GM21528 (cell line): ENCODE data around the gene STON2.

ENCODE experiments used
- ATAC-seq: cut with Tn5 transposase; IDR thresholded peaks from one replicate; pipeline ENCODE4 v1.9.1; 2021; ENCODE audit warnings: mild to moderate bottlenecking, moderate library complexity; ENCODE audit not compliant: unreplicated experiment, low FRiP score

Gene STON2

DNA sequence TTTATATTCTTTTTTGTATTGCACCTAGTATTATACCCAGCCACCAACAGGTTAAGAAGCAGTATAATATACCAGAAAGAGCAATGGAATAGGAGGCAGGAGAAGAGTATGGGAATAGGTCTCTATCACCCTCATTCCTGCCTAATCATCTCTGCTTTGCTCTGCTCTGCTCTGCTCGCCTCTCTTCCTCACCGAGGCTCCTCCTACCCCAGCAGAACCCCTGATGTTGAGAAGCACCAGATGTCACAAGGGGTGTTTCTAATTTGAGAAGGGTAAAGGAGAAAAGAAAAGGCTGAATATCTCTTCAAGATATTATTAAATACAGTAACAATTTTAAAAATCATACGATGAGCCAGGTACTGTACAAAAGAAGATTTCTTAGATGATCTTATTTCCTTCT lies 89.0 kb downstream of the STON2 start:
- ATAC-seq: no peak

GRCh38 chr14:81310606-81311005 lies 89.5 kb downstream of the STON2 start:
- ATAC-seq: no peak

DNA sequence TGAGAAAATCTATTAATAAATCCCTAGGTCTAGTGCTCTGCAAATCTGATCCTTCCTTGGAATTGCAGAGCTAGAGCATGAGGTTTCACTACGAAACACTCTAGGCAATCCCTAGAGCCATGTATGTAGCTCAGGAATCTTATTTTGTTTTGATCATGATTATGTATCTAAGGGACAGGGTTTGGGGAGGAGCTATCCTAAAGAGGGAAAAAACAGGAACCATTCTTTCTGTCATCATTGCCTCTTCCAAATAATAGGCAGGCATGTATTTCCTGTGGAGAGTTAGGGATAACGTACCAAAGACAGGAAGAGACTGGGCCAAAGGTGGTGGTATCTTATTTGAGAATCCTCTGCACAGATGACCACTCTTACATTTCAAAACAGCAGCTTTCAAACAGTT lies 90.6 kb downstream of the STON2 start:
- no peak for ATAC-seq

DNA sequence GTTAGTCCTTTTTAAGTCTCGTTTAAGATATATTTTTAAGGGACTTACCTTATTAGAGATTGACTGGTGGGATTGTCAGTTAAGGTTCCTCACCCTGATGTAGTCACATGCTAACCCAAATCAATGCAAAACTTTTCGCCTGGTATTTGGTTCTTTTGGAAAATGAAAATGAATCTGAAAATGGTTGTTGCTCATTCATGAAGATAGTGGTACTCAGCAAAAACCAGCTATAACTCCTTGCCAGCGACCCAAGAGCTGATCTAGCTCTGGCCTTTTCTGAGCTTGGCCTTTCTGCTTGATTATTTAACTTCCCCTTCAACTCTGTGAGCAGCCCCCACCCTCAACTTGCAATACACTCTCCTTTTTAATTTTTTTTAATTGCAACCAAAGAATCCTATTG lies 94.4 kb downstream of the STON2 start:
- ATAC-seq: no peak

GRCh38 chr14:81305065-81305464 lies 95.1 kb downstream of the STON2 start:
- no peak for ATAC-seq

DNA sequence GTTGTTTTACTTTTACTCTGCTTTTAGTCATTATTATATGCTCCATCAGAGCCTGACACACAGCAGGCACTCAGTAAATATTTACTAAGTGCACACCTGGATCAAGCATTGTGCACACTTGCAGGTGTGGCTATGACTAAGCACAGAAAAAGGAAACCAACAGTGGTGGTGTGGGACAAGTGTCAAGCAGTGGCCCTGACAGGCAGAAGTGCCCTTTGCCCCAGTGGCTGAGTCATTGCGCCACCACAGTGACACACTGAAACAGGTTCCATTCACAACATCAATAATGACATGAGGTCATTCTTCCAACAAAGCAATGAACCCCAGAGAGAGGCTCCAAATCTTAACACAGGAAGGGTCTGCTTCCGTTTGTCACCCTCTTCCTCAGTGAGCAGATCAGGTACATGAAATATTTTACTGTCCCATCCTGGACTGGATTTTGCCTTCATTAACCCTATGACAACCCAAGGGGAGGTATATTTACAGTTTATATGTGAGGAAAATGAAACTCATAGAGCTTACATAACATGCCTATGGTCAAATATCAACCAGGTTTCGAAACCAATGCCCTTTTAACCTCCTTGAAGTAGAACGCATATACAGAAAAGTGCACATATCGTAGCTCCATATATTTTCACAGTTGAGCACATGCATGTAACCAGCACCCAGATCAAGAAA lies 96.7 kb downstream of the STON2 start:
- ATAC-seq: peak; percentile 95

GRCh38 chr14:81302638-81303037 lies 97.5 kb downstream of the STON2 start:
- no peak for ATAC-seq

DNA sequence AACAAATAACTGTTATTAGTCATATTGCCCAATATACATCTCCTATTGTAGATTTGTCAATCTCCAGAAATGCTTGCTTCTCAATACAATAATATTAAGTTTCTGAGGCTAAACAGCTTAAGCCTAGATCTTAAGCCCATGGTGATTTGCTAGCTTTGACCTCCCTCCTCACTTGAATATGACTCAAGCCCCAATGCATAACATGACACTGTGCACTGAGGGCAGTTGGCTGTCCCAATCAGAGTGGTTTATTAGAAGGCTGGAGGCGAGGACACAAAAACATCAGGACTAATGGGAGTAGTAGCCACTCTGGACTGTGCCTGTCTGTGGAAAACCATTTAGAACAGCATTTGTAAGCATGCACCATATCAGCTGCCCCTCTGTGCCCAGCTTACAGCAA lies 98.3 kb downstream of the STON2 start:
- ATAC-seq: no peak

DNA sequence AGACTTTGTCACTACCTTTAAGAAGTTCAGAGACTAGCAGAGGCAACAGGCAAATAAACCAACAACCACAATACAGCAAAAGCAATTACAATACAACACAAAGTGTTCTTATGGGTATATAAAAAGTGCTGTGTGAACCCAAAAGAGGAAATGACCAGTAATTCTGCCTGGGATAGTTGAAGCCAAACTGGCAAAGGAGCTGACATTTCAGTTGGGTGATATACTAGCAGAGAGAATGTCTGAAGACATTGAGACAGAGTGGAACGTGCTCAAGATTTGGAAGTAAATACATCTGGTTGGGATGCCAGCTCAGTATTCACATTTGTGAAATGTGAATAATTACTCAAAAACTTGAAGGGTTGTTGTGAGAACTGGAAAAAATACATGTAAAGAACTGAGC lies 98.8 kb downstream of the STON2 start:
- ATAC-seq: no peak

- no peak for ATAC-seq
These were observed 101.2 kb downstream of the STON2 start for GRCh38 chr14:81298911-81299310.

- no peak for ATAC-seq
These were observed 102.0 kb downstream of the STON2 start for GRCh38 chr14:81298122-81298521.

DNA sequence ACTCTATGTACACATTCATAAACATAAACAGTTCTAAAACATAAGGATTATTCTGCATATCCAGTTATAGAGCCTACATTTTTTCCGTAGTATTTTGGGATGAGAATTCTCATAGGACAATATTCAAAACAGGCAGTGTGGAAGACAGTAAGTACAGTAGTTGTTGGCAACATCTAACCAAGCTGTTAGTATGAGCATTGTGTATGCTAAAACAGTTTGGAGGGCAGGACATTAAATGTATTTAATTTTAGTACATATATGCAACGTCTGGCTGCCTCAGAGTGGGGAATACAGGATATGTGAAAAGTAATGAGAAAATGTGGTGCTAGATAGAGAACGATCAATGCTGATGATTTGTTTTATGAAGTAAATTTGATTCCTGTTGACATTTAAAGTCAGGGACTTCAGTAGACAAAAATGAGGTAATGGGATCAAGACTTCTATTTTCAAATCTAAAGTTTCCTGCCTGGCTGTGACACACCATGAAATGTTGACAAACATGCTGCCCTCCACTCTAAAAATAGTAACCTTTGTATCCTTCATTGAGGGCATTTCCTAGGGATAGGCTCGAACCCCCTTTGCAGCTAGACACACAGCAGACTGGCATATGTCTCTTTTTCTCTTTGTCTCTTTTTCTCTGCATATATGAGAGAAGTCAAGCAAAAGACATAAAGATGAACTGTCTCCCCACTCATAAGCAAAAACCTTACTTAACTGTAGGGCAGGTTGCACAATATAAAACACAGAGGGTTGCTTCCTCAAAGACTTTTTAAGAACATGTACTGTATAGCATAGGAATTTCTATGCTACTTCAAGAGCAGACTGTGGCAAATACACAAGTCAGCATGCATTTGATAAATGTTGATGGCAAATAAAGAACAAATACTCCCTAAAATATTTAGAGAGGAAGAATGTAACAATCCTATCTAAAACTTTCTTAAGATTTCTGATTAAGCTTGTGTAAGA lies 103.9 kb downstream of the STON2 start:
- no peak for ATAC-seq

GRCh38 chr14:81289516-81289915 lies 110.6 kb downstream of the STON2 start:
- ATAC-seq: no peak

DNA sequence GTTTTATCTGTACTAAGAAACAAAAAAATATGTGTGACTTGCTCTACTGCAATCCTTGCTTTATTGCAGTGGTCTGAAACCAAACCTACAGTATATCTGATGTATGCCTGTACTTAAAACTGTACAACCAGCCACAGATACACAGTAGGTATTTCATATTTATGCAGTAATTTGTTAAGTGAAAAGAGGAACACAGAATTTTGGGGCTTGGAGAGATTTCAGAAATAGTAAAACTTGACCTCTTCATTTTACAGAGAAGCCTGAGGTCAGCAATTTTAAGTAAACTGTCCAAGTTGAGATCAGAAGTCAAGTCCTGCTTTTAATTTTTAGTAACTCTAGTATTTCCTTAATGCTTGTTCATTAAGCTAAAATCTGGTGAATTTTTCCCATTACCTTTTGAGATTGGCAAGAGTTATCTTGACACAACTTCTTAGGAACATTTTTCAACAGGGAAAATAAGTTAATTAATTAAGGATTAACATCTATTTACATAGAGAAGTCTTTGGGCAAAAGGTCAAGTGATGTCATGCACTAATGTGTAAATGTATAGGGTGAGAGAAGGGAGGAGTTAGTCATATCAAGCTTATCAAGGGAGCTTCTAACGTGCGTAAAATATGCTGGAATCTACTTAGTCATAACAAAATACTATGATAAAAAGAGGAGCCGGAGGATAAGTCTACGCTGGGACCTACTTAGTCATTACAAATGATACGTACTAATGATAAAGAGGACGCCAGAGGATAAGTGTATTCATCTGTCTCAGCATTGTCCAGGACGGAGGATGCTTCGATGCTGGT lies 113.4 kb downstream of the STON2 start:
- ATAC-seq: no peak

DNA sequence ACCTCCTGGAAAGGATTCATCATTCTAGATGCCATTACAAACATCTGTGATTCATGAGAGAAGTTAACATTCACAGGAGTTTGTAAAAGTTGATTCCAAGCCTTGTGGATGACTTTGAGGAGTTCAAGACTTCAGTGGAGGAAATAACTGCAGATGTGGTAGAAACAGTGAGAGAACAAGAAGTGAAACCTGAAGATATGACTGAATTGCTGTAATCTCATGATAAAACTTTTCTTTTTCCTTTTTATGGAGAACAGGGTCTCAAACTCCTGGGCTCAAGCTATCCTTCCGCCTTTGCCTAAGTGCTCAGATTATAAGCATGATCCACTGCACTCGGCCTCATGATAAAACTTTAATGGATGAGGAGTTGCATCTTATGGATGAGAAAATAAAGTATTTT lies 114.9 kb downstream of the STON2 start:
- ATAC-seq: no peak

DNA sequence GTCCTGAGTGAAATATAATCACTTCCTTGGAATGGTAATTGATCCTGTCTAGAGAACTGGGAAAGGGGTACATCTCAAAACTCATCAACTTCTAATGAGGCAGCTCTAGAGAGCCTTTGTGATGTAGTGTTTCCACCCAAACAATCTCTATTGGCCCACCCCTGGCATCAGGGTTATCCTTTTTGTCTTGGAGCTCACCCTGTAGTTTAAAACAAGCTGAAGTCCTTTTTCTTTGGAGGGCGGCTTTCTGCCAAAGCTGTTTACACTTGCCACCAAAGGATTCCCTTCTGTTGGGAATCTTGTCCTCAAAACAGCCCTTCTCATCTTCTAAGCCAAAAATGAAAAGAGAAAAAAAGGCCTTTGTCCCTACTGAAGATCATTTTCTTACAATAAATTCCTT lies 118.8 kb downstream of the STON2 start:
- no peak for ATAC-seq

- no peak for ATAC-seq
These were observed 119.9 kb downstream of the STON2 start for GRCh38 chr14:81280136-81280791.

- ATAC-seq: no peak
These were observed 123.0 kb downstream of the STON2 start for GRCh38 chr14:81277096-81277495.

- ATAC-seq: no peak
These were observed 123.8 kb downstream of the STON2 start for GRCh38 chr14:81276073-81277069.
